B cell (primary cell): ENCODE results near the gene RAPGEF5. TPM values are rescaled to one million over a fixed set of nuclear protein-coding genes. Genes with fewer than 3 reads are reported as not detected.

Source experiments
- ATAC-seq: fragments of 200-7000 bp; cut with Tn5 transposase; one replicate; pipeline ENCODE4 v1.10.0; 2021; ENCODE audit warnings: low read depth, mild to moderate bottlenecking, moderate number of reproducible peaks, moderate library complexity
- CTCF ChIA-PET: fragments of 350-600 bp; sonication (Branson Sonifier 250); formaldehyde crosslinking; loops from one replicate; lab custom pipeline; 2021; ENCODE audit warnings: antibody characterized with exemption, inconsistent platforms; lab: Charles Lee
- POLR2A ChIA-PET: fragments of 350-600 bp; sonication (Branson Sonifier 250); formaldehyde crosslinking; loops from one replicate; lab custom pipeline; 2021; ENCODE audit warnings: antibody characterized with exemption; lab: Charles Lee
- DNase-seq: peaks from one replicate; pipeline ENCODE4 v3.0.0; 2013
- H2AFZ ChIP-seq: 2 replicates; pipeline ENCODE4 v1.6.1; 2012; ENCODE audit warnings: mild to moderate bottlenecking, low read depth, low read length; ENCODE audit not compliant: insufficient read depth, poor library complexity, severe bottlenecking
- H3K27ac ChIP-seq, 2 donors: 1 replicate in 1 of 2; 2 replicates in 1 of 2; pipeline ENCODE4 v1.5.1; 2012 to 2013; ENCODE audit warnings: low read length in 2 of 2, mild to moderate bottlenecking in 2 of 2, moderate library complexity in 1 of 2
- H3K27me3 ChIP-seq, 4 experiments: fragments of 200-600 bp in 1 of 4; sonication (generic) in 1 of 4; replicated peaks in 1 of 4; 1 replicate in 2 of 4; 2 replicates in 2 of 4; pipeline versions ENCODE4 v1.6.1 to v1.7.0; 2013 to 2016; ENCODE audit warnings: low read length in 3 of 4, mild to moderate bottlenecking in 2 of 4, mixed read lengths in 1 of 4, moderate library complexity in 1 of 4; ENCODE audit not compliant: insufficient read depth in 4 of 4, control insufficient read depth in 3 of 4; ENCODE audit errors: control extremely low read depth in 1 of 4
- H3K36me3 ChIP-seq, 2 experiments: replicated peaks in 1 of 2; 1 replicate in 1 of 2; 2 replicates in 1 of 2; pipeline versions ENCODE4 v1.6.1 to v1.7.1; 2013; ENCODE audit warnings: low read length in 1 of 2; ENCODE audit not compliant: insufficient read depth in 2 of 2, control insufficient read depth in 1 of 2; ENCODE audit errors: control extremely low read depth in 1 of 2, extremely low read depth in 1 of 2
- H3K4me1 ChIP-seq, 2 donors: fragments of 200-600 bp in 1 of 2; sonication (generic) in 1 of 2; 1 replicate in 1 of 2; 2 replicates in 1 of 2; pipeline versions ENCODE4 v1.5.1 to v1.6.1; 2013 to 2017; ENCODE audit warnings: low read length in 2 of 2; ENCODE audit not compliant: control insufficient read depth in 2 of 2, insufficient read depth in 2 of 2
- H3K4me2 ChIP-seq: replicated peaks from 2 replicates; pipeline ENCODE3; 2012; ENCODE audit warnings: mild to moderate bottlenecking, low read depth, low read length; ENCODE audit not compliant: poor library complexity, severe bottlenecking
- H3K4me3 ChIP-seq, 5 experiments: fragments of 200-600 bp in 1 of 5; sonication (generic) in 1 of 5; 1 replicate in 3 of 5; 2 replicates in 2 of 5; pipeline versions ENCODE4 v1.5.1 to v1.7.0; 2011 to 2016; ENCODE audit warnings: low read length in 4 of 5, mild to moderate bottlenecking in 4 of 5, low read depth in 2 of 5, control low read depth in 1 of 5, moderate library complexity in 1 of 5; ENCODE audit not compliant: insufficient read depth in 1 of 5; ENCODE audit errors: control extremely low read depth in 1 of 5, extremely low read depth in 1 of 5
- H3K79me2 ChIP-seq: fragments of 200-600 bp; sonication (generic); one replicate; pipeline ENCODE4 v1.6.0; 2016; ENCODE audit warnings: low read length; ENCODE audit not compliant: control insufficient read depth, insufficient read depth
- H3K9ac ChIP-seq: fragments of 200-600 bp; sonication (generic); 2 replicates; pipeline ENCODE4 v1.6.1; 2017; ENCODE audit warnings: mild to moderate bottlenecking, low read length, moderate library complexity
- H3K9me3 ChIP-seq, 3 donors: one replicate each; pipeline versions ENCODE4 v1.6.1 to v1.7.1; 2013; ENCODE audit warnings: low read length in 2 of 3; ENCODE audit not compliant: control insufficient read depth in 2 of 3, insufficient read depth in 1 of 3; ENCODE audit errors: control extremely low read depth in 1 of 3
- H4K20me1 ChIP-seq: 2 replicates; pipeline ENCODE4 v1.6.0; 2012; ENCODE audit warnings: mild to moderate bottlenecking, low read length; ENCODE audit not compliant: insufficient read depth, control insufficient read depth, poor library complexity, severe bottlenecking
- H3K27ac Mint-ChIP-seq: one replicate; pipeline ENCODE4 v1.8.0; 2021; ENCODE audit warnings: mixed read lengths
- H3K27me3 Mint-ChIP-seq: one replicate; pipeline ENCODE4 v1.8.0; 2021; ENCODE audit warnings: mixed read lengths
- H3K4me1 Mint-ChIP-seq: one replicate; pipeline ENCODE4 v1.8.0; 2021; ENCODE audit warnings: mixed read lengths
- H3K4me3 Mint-ChIP-seq: one replicate; pipeline ENCODE4 v1.8.0; 2021; ENCODE audit warnings: mixed read lengths
- H3K9me3 Mint-ChIP-seq: one replicate; pipeline ENCODE4 v1.8.0; 2022; ENCODE audit warnings: mixed read lengths; ENCODE audit not compliant: insufficient read depth
- EZH2 ChIP-seq: IDR thresholded peaks from 2 replicates; pipeline ENCODE4 v1.6.1; 2012; ENCODE audit warnings: borderline replicate concordance, low read depth, mild to moderate bottlenecking, moderate library complexity, low read length; ENCODE audit not compliant: insufficient read depth, poor library complexity, severe bottlenecking
- WGBS: methylation state at CpG from one replicate; pipeline ENCODE4 v1.1.5; 2013; ENCODE audit warnings: missing lambda C conversion rate; ENCODE audit not compliant: insufficient coverage; 5-methylcytosine and 5-hydroxymethylcytosine counted together
- intact Hi-C: fragments of 100-400 bp; cut with micrococcal nuclease; formaldehyde crosslinking; loops from one replicate; pipeline ENCODE4 v1.10.0; 2022
- polyA plus RNA-seq: library from polyadenylated mRNA; depleted of rRNA; stranded (reverse); fragments of >200 nt; gene quantifications from 2 replicates; pipeline ENCODE4 v1.2.3, GENCODE V29; 2012
- total RNA-seq, 2 donors: library from RNA; stranded (reverse); fragments of 120-200 nt in 1 of 2; gene quantifications; 1 replicate in 1 of 2; 2 replicates in 1 of 2; pipeline versions ENCODE4 v1.2.3 to v1.2.4, GENCODE V29; 2013 to 2022
- TF ChIP-seq, protein P1 (sequence below): fragments of 200-600 bp; IDR thresholded peaks from one replicate; pipeline ENCODE4 v1.8.0; 2022; ENCODE audit warnings: antibody characterized with exemption, mild to moderate bottlenecking

The RAPGEF5 gene
- total and polyA plus RNA-seq, 2 donors (not counting 1 experiment from before 2014, with no cell fraction given): 1.5 to 37.6 TPM

DNA sequence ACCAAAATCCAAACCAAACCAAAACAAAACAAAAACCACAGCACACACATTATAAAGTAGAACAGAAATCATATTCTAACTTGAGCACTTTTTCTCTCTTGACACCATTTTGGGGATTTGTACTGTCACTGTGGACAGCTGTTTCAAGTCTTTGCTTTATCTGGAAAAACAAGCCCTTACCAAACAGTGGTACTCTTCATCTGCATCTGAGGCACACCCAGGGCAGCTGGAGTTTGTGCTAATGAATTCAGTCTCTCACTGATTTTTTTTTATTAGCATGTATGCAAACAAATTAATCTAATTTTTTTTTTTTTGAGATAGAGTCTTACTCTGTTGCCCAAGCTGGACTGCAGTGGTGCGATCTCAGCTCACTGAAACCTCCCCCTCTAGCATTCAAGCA lies 171.4 kb downstream of the RAPGEF5 start:
- Histone ChIP-seq H3K4me2 (no peak overlapping the region), H3K79me2 (no peaks in the 10 kb centered on the region), H2AFZ (no peak overlapping the region), H3K4me1 (no peaks in the 10 kb centered on the region), H3K9me3 (no peaks in the 10 kb centered on the region), H3K36me3 (peaks cover 0 to 2% of the 10 kb centered on the region in 2 experiments), H3K27me3 (no peaks in the 10 kb centered on the region), H3K4me3 (no peak overlapping the region), H3K9ac (no peak overlapping the region), H3K27ac (no peak overlapping the region), H4K20me1 (no peaks in the 10 kb centered on the region)
- DNase-seq (no peak), ATAC-seq (no peak)
- H3K27me3 Mint-ChIP-seq: no peaks in the 10 kb centered on the region
- no peaks in the 10 kb centered on the region for H3K9me3 Mint-ChIP-seq
- ChIA-PET CTCF (no interaction called here), POLR2A (no interaction called here)
- H3K27ac Mint-ChIP-seq: no peak overlapping the region
- intact Hi-C loops: no loop called here
- no peak overlapping the region for H3K4me3 Mint-ChIP-seq
- no peak for TF ChIP-seq EZH2
- TF ChIP-seq, protein P1, sequence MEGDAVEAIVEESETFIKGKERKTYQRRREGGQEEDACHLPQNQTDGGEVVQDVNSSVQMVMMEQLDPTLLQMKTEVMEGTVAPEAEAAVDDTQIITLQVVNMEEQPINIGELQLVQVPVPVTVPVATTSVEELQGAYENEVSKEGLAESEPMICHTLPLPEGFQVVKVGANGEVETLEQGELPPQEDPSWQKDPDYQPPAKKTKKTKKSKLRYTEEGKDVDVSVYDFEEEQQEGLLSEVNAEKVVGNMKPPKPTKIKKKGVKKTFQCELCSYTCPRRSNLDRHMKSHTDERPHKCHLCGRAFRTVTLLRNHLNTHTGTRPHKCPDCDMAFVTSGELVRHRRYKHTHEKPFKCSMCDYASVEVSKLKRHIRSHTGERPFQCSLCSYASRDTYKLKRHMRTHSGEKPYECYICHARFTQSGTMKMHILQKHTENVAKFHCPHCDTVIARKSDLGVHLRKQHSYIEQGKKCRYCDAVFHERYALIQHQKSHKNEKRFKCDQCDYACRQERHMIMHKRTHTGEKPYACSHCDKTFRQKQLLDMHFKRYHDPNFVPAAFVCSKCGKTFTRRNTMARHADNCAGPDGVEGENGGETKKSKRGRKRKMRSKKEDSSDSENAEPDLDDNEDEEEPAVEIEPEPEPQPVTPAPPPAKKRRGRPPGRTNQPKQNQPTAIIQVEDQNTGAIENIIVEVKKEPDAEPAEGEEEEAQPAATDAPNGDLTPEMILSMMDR: no peak
- no CpG with 5 or more reads among the region's 1 CpG for WGBS
- no peaks in the 10 kb centered on the region for H3K4me1 Mint-ChIP-seq

DNA sequence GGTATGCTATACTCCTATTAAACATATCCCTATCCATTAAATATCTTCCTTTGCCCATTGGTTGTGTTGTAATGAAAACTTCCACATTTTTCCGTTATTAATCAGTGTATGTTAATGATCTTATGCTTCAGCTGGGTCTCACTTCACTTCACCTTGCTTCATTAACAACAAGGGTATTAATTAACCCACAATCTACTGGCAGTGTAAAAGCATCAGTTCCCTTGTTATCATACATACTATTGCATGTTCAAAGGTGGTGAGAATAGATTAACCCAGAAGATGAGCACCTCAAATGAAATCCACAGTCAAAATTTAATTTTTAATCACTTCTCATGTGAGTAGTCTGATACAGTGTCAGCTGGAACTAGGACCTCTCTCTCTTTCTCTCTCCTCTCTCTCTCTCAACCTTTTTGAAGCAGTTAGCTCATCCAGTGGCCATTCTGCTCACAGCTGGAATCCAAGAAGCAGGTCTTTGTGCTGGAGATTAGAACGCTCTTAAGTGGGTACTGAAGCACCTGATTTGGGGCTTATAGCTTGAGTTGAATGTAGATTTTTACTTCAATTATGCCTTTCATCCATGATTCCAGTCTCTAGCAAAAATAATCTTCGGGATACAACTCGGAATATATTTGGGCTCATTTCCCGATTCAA lies 172.3 kb downstream of the RAPGEF5 start:
- Histone ChIP-seq H3K9ac (no peak overlapping the region), H3K4me2 (no peak overlapping the region), H3K27ac (no peak overlapping the region), H3K4me3 (no peak overlapping the region), H3K79me2 (no peaks in the 10 kb centered on the region), H3K9me3 (no peaks in the 10 kb centered on the region), H3K27me3 (no peaks in the 10 kb centered on the region), H3K36me3 (peaks cover 0 to 4% of the 10 kb centered on the region in 2 experiments), H4K20me1 (no peaks in the 10 kb centered on the region), H2AFZ (no peak overlapping the region), H3K4me1 (no peaks in the 10 kb centered on the region)
- ChIA-PET POLR2A (no interaction called here), CTCF (no interaction called here)
- Mint-ChIP-seq H3K4me1 (no peaks in the 10 kb centered on the region), H3K27me3 (no peaks in the 10 kb centered on the region), H3K27ac (no peak overlapping the region), H3K9me3 (no peaks in the 10 kb centered on the region), H3K4me3 (no peak overlapping the region)
- ATAC-seq (no peak), DNase-seq (no peak)
- intact Hi-C loops: no loop called here
- 100% methylated on average over 1 of the region's 5 CpGs for WGBS
- TF ChIP-seq, protein P1: no peak
- no peak for TF ChIP-seq EZH2
